SK-N-SH (cell line): ENCODE data around the gene MST1R.

ENCODE experiments used
- EZH2phosphoT487 ChIP-seq: fragments of 200-600 bp; sonication (generic); IDR thresholded peaks from 2 replicates; pipeline ENCODE4 v1.6.1; 2017; ENCODE audit warnings: low read depth, mixed run types, mild to moderate bottlenecking, antibody characterized with exemption, moderate library complexity, borderline replicate concordance
- MEF2A ChIP-seq: IDR thresholded peaks from 2 replicates; pipeline ENCODE4 v1.4.0; 2012; ENCODE audit warnings: low read depth, borderline replicate concordance
- MXI1 ChIP-seq: IDR thresholded peaks from 2 replicates; pipeline ENCODE4 v1.6.1; 2012; ENCODE audit warnings: mild to moderate bottlenecking, low read depth, low read length, improper control_type of control experiment
- POLR2AphosphoS5 ChIP-seq: IDR thresholded peaks from 2 replicates; pipeline ENCODE4 v1.6.1; 2012; ENCODE audit warnings: low read depth, low read length
- RCOR1 ChIP-seq: fragments of 150-350 bp; IDR thresholded peaks from 2 replicates; pipeline ENCODE4 v1.6.1; 2017; ENCODE audit warnings: antibody characterized with exemption, low read length
- SIN3A ChIP-seq: IDR thresholded peaks from 2 replicates; pipeline ENCODE4 v1.6.1; 2012; ENCODE audit warnings: low read depth, mild to moderate bottlenecking, low read length, moderate library complexity, borderline replicate concordance
- TF ChIP-seq, protein P1 (sequence below): fragments of 200-600 bp; sonication (generic); IDR thresholded peaks from 2 replicates; pipeline ENCODE4 v1.6.1; 2017; ENCODE audit warnings: antibody characterized with exemption, mild to moderate bottlenecking, moderate library complexity

DNA sequence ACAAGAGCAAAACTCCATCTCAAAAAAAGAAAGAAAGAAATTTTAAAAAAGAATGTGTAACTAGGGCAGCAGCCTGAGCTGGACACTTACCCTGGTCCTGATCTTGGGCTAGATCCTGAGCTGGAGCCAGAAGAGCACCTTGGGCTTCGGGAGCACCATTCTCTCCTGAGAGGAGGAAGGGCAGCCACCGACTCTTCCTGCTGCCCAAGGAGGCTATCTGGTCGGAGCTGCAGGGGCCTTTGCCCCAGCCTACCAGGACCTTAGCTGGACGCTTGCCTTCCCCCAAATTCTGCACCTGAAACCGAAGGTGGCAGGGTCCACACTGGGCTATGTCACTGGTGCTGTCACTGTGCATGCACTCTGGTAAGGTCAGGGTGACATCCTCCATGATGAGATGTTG is 27.1 kb downstream of the MST1R start:
- TF ChIP-seq, protein P1, sequence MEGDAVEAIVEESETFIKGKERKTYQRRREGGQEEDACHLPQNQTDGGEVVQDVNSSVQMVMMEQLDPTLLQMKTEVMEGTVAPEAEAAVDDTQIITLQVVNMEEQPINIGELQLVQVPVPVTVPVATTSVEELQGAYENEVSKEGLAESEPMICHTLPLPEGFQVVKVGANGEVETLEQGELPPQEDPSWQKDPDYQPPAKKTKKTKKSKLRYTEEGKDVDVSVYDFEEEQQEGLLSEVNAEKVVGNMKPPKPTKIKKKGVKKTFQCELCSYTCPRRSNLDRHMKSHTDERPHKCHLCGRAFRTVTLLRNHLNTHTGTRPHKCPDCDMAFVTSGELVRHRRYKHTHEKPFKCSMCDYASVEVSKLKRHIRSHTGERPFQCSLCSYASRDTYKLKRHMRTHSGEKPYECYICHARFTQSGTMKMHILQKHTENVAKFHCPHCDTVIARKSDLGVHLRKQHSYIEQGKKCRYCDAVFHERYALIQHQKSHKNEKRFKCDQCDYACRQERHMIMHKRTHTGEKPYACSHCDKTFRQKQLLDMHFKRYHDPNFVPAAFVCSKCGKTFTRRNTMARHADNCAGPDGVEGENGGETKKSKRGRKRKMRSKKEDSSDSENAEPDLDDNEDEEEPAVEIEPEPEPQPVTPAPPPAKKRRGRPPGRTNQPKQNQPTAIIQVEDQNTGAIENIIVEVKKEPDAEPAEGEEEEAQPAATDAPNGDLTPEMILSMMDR = no peak
- TF ChIP-seq RCOR1 (no peak), POLR2AphosphoS5 (no peak), MXI1 (no peak), EZH2phosphoT487 (no peak), SIN3A (no peak), MEF2A (no peak)
